ENCODE results near the gene SH3GLB2.
A peak's percentile ranks its signal among the peaks of the same experiment; 100 is the strongest.

The SH3GLB2 gene

DNA sequence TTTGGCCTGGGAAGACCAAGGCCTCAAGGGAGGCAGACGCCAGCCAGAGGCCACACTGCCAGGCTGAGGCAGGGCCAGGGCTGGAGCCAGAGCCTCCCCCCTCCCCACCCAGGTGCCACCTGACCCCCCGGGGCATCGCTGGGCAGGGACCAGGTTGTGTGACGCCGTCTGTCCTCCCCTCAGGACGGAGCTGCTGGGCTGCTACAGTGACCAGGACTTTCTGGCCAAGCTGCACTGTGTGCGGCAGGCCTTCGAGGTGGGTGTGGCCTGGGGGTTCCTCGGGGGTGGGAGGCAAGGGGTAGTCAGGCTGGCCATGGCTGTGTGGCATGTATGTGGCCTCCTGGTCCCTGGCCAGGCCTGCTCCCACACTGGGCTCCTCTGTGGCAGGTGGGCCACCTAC is 34.9 kb upstream of the SH3GLB2 start:
- H3K27me3 Mint-ChIP-seq: no peaks in the 10 kb centered on the region
- H3K27ac Mint-ChIP-seq: no peak overlapping the region
- no peaks in the 10 kb centered on the region for H3K9me3 Mint-ChIP-seq
- H3K4me1 Mint-ChIP-seq (ENCODE audit: low read depth): peaks cover under 1% of the 10 kb centered on the region
- no peak for DNase-seq
- no peak overlapping the region for H3K4me3 Mint-ChIP-seq
- peaks cover 71% of the 10 kb centered on the region for H3K36me3 Mint-ChIP-seq (ENCODE audit: low read depth)

DNA sequence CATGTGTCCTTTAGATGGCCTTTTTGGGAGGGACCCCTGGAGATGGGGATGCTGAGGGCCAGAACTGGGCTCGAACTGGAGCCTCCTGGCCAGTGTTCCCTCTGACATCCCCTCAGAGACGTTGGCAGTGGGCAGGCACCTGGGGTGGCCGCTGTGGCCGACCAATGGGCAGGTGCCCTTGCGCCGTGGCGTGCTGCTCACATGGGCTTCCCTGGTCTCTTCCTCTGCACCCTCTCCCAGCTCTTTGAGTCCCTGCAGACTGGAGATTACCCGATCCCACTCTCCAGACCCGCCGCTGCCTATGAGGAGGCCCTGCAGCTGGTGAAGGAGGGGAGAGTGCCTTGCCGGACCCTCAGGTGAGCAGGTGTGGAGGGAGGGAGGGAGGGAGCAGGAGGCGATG is 32.9 kb upstream of the SH3GLB2 start:
- Mint-ChIP-seq H3K4me3 (no peak overlapping the region), H3K9me3 (no peaks in the 10 kb centered on the region), H3K27me3 (no peaks in the 10 kb centered on the region), H3K27ac (no peak overlapping the region), H3K4me1 (ENCODE audit: low read depth) (no peaks in the 10 kb centered on the region), H3K36me3 (ENCODE audit: low read depth) (peaks cover 68% of the 10 kb centered on the region)
- no peak for DNase-seq

DNA sequence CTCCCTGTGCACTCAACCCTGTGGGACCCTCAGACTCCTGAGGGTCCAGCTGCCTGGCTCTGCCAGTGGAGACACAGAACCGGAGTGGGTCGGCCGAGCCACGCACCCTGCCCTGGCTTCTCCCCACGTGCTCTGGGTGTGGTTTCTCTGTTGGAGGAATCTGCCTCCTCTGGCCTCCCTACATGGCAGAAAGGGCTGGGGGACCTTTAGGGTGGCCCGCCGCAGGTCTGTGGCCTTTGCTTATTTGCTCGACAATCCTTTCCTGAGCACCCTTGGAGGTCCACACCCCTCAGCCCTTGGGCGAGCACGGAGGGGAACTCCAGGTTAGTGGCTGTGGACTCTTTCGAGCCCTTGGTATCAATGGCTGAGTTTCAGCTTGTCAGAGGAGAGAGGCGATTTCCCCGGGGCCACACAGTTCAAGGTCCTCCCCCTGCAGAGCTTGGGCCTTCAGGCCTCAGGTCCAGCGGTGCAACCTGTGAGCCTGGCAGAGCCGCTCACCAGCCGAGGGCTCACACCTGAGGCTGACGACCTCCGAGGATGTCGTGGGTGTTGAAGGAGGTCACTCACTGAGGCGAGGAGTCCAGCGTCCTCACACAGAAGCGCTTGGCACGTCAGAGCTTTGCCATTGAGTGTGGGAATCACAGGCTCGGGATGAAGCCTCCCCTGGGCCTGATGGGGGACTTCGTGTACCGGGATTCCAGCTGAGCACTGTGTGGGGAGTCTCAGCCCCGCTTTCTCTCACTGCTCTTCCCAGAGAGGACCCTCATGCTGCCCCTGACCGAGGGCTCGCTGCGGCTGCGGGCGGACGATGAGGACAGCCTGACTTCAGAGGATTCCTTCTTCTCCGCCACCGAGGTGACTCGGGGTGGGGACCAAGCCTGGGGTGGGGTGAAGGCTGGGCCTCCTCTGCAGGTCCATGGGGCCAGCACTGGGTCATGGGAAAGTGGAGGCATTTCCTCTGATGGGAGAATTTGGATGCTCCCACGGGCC is 32.0 kb upstream of the SH3GLB2 start:
- peaks cover 61% of the 10 kb centered on the region for H3K36me3 Mint-ChIP-seq (ENCODE audit: low read depth)
- no peaks in the 10 kb centered on the region for H3K9me3 Mint-ChIP-seq
- DNase-seq: no peak
- no peak overlapping the region for H3K4me3 Mint-ChIP-seq
- no peaks in the 10 kb centered on the region for H3K27me3 Mint-ChIP-seq
- H3K27ac Mint-ChIP-seq: no peak overlapping the region
- H3K4me1 Mint-ChIP-seq (ENCODE audit: low read depth): no peaks in the 10 kb centered on the region

DNA sequence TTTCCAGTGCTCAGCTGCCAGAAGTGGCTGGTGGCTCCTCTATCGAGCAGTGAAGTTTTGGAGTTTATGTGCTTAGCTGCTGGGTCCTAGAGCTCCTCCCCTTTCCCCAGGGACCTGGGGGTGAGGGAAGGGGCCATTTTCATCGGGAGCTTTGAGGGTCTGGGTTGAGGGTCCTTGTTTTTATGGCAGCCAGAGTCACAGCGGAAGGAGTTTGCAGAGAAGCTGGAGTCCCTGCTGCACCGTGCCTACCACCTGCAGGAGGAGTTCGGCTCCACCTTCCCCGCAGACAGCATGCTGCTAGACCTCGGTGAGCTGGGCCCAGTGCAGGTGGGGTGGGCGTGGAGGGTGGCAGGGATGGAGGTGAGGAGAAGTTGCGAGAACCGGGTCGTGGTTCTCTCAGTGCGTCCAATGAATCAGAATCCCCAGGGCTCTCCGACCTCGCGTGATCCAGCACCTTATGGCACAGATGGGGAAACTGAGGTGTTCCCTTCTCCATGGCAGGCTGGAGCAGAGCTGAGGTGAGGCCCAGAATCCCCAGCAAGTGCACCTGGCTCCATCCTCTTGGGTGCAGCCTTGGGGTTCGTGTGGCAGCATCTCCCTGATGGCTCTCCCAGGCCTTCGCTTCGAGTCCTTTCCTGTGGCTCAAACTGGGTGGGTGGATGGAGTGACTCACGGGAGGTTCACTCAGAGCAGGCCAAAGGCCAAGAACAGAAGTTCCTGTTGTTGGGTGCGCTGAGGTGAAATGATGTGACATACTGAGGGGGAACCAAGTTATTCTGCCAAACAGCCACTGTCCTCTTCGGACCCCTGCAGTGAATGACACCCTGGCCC is 31.0 kb upstream of the SH3GLB2 start:
- no peaks in the 10 kb centered on the region for H3K9me3 Mint-ChIP-seq
- no peak for DNase-seq
- no peaks in the 10 kb centered on the region for H3K4me1 Mint-ChIP-seq (ENCODE audit: low read depth)
- no peak overlapping the region for H3K4me3 Mint-ChIP-seq
- H3K27me3 Mint-ChIP-seq: no peaks in the 10 kb centered on the region
- peaks cover 60% of the 10 kb centered on the region for H3K36me3 Mint-ChIP-seq (ENCODE audit: low read depth)
- H3K27ac Mint-ChIP-seq: no peak overlapping the region

DNA sequence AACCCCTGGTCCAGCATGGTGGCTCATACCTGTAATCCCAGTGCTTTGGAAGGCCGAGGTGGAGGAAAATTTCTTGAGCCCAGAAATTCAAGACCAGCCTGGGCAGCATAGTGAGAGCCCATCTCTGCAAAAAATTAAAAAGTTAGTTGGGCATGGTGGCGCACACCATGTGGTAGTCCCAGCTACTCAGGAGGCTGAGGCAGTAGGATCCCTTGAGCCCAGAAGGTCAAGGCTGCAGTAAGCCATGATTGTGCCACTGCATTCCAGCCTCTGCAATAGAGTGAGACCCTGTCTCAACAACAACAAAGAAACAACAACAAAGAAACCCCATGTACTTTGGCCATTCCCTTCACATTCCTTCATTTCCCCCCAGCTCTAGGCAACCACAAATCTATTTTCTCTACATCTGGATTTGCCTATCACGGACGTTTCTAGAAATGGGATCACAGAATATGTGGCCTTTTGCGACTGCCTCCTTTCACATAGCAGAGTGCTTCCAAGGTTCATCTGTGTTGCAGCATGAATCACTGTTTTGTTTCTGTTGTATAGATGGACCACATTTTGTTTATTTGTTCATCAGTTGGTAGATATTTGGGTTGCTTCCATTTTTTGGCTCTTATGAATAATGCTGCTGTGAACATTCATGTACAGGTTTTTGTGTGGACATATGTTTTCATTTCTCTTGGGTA is 26.2 kb upstream of the SH3GLB2 start:
- no peaks in the 10 kb centered on the region for H3K27me3 Mint-ChIP-seq
- H3K9me3 Mint-ChIP-seq: no peaks in the 10 kb centered on the region
- H3K4me3 Mint-ChIP-seq: no peak overlapping the region
- H3K4me1 Mint-ChIP-seq (ENCODE audit: low read depth): no peaks in the 10 kb centered on the region
- DNase-seq: no peak
- no peak overlapping the region for H3K27ac Mint-ChIP-seq
- H3K36me3 Mint-ChIP-seq (ENCODE audit: low read depth): peaks cover 48% of the 10 kb centered on the region

DNA sequence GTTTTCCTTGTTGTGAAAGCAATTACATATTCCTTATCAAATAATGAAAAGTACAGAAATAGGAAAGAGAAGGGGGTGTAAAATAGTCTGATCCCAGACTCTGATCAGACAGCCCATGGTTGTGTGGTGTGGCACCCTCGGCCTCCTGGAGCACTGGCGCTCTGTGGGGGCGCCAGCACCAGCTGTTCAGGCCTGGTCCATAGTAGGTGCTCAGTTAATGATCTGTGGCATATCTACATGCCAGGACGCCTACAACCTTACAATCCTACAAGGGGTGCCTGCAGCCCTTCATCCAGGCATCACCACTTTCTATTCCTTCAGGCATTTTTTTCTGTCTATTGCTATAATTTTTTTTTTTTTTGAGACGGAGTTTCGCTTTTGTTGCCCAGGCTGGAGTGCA is 24.9 kb upstream of the SH3GLB2 start:
- Mint-ChIP-seq H3K9me3 (no peaks in the 10 kb centered on the region), H3K27me3 (no peaks in the 10 kb centered on the region), H3K27ac (no peak overlapping the region), H3K4me3 (no peak overlapping the region), H3K36me3 (ENCODE audit: low read depth) (peaks cover 51% of the 10 kb centered on the region), H3K4me1 (ENCODE audit: low read depth) (no peaks in the 10 kb centered on the region)
- DNase-seq: no peak

DNA sequence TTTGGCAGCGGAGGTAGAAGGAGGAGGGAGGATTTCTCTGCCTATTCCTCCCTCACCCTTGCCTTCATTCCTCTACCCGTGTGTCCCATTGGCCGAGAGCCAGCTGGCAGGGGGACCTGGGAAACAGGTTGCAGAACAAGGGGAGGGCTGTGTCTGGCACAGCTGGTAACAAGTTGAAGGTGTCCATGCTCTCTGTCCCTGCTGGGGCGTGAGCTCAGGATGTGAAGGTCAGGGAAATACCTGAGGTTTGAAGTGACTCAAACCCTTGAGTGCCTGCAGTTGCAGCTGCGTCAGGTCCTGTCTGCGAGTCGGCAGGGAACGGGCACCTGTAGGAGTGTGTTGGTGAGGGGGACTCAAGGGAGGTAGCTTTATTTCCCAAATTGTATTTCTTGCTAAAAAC is 24.5 kb upstream of the SH3GLB2 start:
- Mint-ChIP-seq H3K27ac (no peak overlapping the region), H3K9me3 (no peaks in the 10 kb centered on the region), H3K4me3 (no peak overlapping the region), H3K4me1 (ENCODE audit: low read depth) (no peaks in the 10 kb centered on the region), H3K36me3 (ENCODE audit: low read depth) (peaks cover 52% of the 10 kb centered on the region), H3K27me3 (no peaks in the 10 kb centered on the region)
- no peak for DNase-seq

DNA sequence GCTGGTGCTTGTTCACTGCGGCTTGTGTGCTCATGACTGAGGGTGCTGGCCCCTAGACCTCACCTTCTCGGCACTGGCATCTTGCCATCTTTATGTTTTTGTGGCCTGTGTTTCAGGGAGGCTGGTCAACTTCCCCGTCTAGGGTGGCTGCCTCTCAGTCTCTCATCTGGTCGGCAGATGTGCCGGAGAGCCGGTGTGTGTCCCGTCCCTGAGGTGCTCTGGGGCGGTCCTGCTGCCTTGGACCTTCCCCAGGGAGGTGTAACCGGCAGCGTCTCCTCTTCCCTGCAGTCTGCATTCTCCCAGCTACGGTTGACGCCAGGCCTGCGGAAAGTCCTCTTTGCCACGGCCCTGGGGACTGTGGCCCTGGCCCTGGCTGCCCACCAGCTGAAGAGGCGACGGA is 13.9 kb upstream of the SH3GLB2 start:
- H3K4me1 Mint-ChIP-seq (ENCODE audit: low read depth): peaks cover 18% of the 10 kb centered on the region
- no peaks in the 10 kb centered on the region for H3K27me3 Mint-ChIP-seq
- H3K4me3 Mint-ChIP-seq: no peak overlapping the region
- DNase-seq: no peak
- peaks cover 53% of the 10 kb centered on the region for H3K36me3 Mint-ChIP-seq (ENCODE audit: low read depth)
- no peak overlapping the region for H3K27ac Mint-ChIP-seq
- no peaks in the 10 kb centered on the region for H3K9me3 Mint-ChIP-seq

DNA sequence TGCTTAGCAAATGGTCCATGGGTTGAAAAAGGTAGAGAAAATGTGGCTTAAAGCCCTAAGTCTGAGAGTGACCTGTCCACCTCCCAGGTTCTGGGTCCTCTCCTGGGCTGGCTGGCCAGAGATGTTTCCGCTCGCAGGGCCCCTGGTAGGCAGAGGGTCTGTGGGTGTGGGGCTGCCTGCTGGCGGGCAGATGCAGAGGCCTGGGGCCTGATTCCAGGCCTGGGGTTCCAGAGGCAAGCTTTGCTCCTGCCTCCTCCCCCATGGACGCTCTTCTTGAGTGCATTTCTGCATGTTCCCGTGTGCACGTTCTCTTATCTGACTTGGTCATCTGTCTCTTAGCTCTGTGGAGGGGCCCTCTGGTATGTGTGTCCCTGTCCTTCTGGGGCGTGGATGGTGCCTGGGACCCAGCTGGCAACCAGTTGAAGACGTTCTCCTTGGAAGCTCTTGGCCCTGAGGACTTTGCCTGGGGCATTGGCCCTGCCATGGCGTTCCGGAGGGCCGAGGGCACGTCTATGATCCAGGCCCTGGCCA is 12.0 kb upstream of the SH3GLB2 start:
- H3K27ac Mint-ChIP-seq: no peak overlapping the region
- H3K9me3 Mint-ChIP-seq: no peaks in the 10 kb centered on the region
- DNase-seq: no peak
- peaks cover 24% of the 10 kb centered on the region for H3K4me1 Mint-ChIP-seq (ENCODE audit: low read depth)
- no peaks in the 10 kb centered on the region for H3K27me3 Mint-ChIP-seq
- no peak overlapping the region for H3K4me3 Mint-ChIP-seq
- peaks cover 50% of the 10 kb centered on the region for H3K36me3 Mint-ChIP-seq (ENCODE audit: low read depth)

DNA sequence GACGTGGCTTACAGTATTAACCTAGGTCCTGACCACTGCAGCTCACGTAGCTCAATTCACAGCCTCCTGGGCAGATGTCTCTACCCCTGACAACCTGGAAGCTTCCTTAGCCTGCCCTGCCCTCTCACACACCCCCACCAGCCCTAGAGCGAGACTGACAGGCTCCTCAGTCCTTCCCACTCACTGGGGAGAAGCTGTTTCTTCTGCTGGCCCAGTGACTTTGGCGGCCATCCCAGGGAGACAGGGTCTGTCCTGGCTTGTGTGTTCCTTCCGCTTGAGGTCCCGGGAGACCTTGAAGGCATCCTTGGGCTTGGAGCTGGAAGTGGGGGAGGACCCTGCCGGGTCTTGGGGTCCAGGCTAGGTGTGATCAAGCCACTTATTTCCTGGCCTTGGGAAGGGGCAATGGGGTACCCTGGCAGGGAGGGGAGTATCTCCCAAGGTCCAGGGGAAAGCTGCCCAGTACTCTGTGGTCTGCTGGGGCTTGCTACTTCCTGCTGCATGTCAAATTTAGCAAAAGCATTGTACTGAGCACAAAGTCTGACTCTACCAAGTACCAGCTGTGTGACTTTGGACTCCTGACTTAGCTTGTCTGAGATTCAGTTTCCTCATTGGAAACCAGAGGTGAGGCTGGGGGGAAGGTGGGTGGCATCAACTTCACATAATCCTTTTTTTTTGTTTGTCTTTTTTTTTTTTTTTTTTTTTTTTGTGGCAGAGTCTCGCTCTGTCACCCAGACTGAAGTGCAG is 10.2 kb upstream of the SH3GLB2 start:
- Mint-ChIP-seq H3K36me3 (ENCODE audit: low read depth) (peaks cover 41% of the 10 kb centered on the region), H3K27ac (no peak overlapping the region), H3K9me3 (no peaks in the 10 kb centered on the region), H3K4me1 (ENCODE audit: low read depth) (peaks cover 24% of the 10 kb centered on the region), H3K27me3 (no peaks in the 10 kb centered on the region), H3K4me3 (peak overlapping the region; percentile 98)
- DNase-seq: no peak

DNA sequence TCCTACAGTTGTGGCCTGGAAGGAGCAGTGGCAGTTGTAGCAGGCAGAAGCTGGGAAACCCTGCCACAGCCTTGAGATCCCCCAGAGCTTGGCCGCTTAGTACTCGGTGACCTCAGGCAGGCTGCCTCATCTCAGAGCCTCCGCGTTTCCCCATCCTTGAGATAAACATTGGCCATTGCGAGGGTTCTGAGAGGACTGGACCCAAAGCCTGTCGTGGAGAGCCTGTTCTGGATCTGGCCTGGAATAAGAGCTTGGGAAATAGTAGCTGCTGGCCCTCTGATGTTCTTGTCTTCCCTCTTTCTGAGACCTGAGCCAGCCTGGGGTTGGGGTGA is 9.6 kb upstream of the SH3GLB2 start:
- Mint-ChIP-seq H3K9me3 (no peaks in the 10 kb centered on the region), H3K36me3 (ENCODE audit: low read depth) (peaks cover 36% of the 10 kb centered on the region), H3K4me3 (peak overlapping the region; percentile 98), H3K27ac (no peak overlapping the region), H3K4me1 (ENCODE audit: low read depth) (peaks cover 24% of the 10 kb centered on the region), H3K27me3 (no peaks in the 10 kb centered on the region)
- no peak for DNase-seq

DNA sequence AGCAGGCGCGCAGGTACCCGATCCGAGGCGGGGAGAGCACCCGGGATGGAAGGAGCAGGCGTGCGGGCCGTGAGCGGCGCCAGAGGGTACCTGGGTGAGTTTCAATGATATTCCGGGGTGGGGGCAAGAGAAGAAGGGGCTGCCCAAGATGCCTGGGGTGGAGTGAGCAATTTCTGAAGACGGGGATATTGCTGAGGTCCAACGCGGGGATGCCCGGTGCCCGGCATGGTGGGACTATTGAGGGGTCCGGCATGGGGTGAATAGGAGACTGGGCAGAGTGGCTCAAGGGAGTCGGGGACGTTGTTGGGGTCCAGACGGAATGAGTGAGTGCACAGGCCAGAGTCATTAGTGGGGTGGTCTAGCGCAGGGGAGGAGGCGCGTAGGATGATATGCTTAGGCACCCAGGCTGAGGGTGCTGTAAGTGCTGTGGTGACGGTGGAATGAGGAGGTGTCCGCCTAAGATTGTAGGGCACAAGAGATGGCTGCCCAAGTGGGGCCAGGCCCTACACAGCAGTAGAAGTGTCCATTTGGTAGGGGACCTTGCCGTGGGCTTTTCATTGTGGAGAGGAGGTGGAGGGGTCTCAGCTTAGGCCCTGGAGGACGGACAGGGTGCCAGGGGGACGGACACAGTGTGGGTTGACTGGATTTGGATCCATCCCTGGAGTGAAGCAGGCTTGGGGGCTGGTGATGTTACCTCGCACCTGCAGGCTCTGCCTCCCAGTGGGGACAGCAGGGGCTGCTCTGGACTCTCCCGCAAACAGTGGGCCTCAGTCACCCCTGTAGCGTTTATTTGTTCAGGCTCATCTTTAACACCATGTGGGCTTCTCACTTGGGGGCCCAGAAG is 9.0 kb upstream of the SH3GLB2 start:
- Mint-ChIP-seq H3K36me3 (ENCODE audit: low read depth) (peaks cover 31% of the 10 kb centered on the region), H3K4me1 (ENCODE audit: low read depth) (peaks cover 24% of the 10 kb centered on the region), H3K4me3 (peak overlapping the region; percentile 98), H3K27me3 (no peaks in the 10 kb centered on the region), H3K27ac (peak overlapping the region; percentile 90), H3K9me3 (no peaks in the 10 kb centered on the region)
- DNase-seq: peak; percentile 38

DNA sequence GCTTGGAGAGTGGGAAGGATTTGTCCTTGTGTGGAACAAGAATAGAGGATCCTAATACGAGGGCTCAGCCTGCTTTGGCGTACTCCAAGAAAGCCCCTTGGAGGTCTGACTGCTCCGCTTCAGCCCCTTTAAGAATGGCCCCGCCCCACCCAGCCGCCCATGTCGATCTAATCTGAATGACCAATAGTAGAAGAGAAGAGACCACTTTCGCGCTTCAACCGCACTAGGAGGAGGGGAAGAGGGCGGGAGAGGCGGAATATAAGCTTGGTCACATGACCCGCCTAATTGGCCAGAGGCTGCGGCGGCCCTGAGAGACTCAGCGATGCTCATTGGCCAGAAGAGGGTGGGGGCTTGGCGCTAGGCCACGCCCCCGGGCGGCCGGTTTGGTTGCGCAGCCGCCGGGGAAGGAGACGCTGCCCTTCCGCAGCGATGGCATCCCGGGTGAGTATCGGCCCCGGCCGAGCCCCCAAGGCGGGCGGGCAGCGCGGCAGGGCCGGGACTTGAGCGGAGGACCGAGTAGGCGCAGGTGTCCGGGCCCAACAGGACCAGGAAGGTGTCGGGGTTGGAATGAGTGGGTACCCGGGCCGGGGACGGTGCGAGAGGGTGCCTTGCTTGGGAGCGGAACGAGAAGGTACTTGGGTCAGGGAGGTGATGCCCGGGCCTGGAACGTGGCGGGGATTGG is 8.3 kb upstream of the SH3GLB2 start, which contains the start of gene MIGA2:
MIGA2 (plus strand) TSS at position 386 of the 682 bp plus-strand sequence. CDS start 3,969 bp downstream, outside the sequence.
- no peaks in the 10 kb centered on the region for H3K27me3 Mint-ChIP-seq
- peak within 1 kb of the TSS; percentile 90 for H3K27ac Mint-ChIP-seq
- peak; percentile 91 for DNase-seq
- peak within 1 kb of the TSS; percentile 98 for H3K4me3 Mint-ChIP-seq
- H3K4me1 Mint-ChIP-seq (ENCODE audit: low read depth): peaks cover 24% of the 10 kb centered on the region
- H3K36me3 Mint-ChIP-seq (ENCODE audit: low read depth): peaks cover 23% of the 10 kb centered on the region
- no peaks in the 10 kb centered on the region for H3K9me3 Mint-ChIP-seq

Measured in activated T-cell treated with anti-CD3 and anti-CD28 coated beads, Interleukin-2, amount 50 U/mL, for 24 hours (primary cell).